ENCODE results near the gene NXPH3.

Gene NXPH3

GRCh38 chr17:49582055-49582722, 6.5 kb downstream of the NXPH3 start:
- Histone ChIP-seq H3K4me1 (ENCODE audit: low read length) (no peaks in the 10 kb centered on the region), H3K27ac (ENCODE audit: low read length) (no peak overlapping the region), H2AFZ (ENCODE audit: low read length) (no peak overlapping the region), H3K27me3 (replicated peaks; ENCODE audit: insufficient read depth, low read length) (peaks cover 9% of the 10 kb centered on the region), H3K9me2 (replicated peaks; ENCODE audit: insufficient read depth, low read length) (no peaks in the 10 kb centered on the region), H3K4me2 (ENCODE audit: low read depth, low read length) (no peak overlapping the region), H3K4me3 (ENCODE audit: low read length) (no peak overlapping the region), H3K36me3 (replicated peaks; ENCODE audit: insufficient read depth, low read length) (no peaks in the 10 kb centered on the region), H3F3A (ENCODE audit: insufficient read depth, low read length) (no peaks in the 10 kb centered on the region; the same call in 1 of the 2 replicates), H3K79me2 (ENCODE audit: low read length) (no peaks in the 10 kb centered on the region), H3K9ac (ENCODE audit: low read length) (no peak overlapping the region), H4K20me1 (ENCODE audit: insufficient read depth, low read length) (no peaks in the 10 kb centered on the region), H3K9me3 (replicated peaks; ENCODE audit: insufficient read depth, low read length) (no peaks in the 10 kb centered on the region)
- no peak for TF ChIP-seq EZH2phosphoT487 (IDR thresholded peaks at IDR 0.05; ENCODE audit: low read length)
- no peak for TF ChIP-seq CTCF (IDR thresholded peaks at IDR 0.05; ENCODE audit: low read length)
- DNase-seq, result no peak

GRCh38 chr17:49582789-49583188, 7.1 kb downstream of the NXPH3 start:
- H3K9ac ChIP-seq (ENCODE audit: low read length), result no peak overlapping the region
- H3K4me1 ChIP-seq (ENCODE audit: low read length), result no peaks in the 10 kb centered on the region
- no peaks in the 10 kb centered on the region for H3K9me3 ChIP-seq (replicated peaks; ENCODE audit: insufficient read depth, low read length)
- H2AFZ ChIP-seq (ENCODE audit: low read length), result no peak overlapping the region
- H3K4me2 ChIP-seq (ENCODE audit: low read depth, low read length), result no peak overlapping the region
- H3F3A ChIP-seq (ENCODE audit: insufficient read depth, low read length), result no peaks in the 10 kb centered on the region; the same call in 1 of the 2 replicates
- TF ChIP-seq EZH2phosphoT487 (IDR thresholded peaks at IDR 0.05; ENCODE audit: low read length) (no peak), EZH2 (optimal IDR thresholded peaks at IDR 0.05; ENCODE audit: low read depth, low read length) (no peak), CTCF (IDR thresholded peaks at IDR 0.05; ENCODE audit: low read length) (no peak)
- no peaks in the 10 kb centered on the region for H3K9me2 ChIP-seq (replicated peaks; ENCODE audit: insufficient read depth, low read length)
- no peak overlapping the region for H3K27ac ChIP-seq (ENCODE audit: low read length)
- no peaks in the 10 kb centered on the region for H3K36me3 ChIP-seq (replicated peaks; ENCODE audit: insufficient read depth, low read length)
- no peaks in the 10 kb centered on the region for H3K79me2 ChIP-seq (ENCODE audit: low read length)
- H3K4me3 ChIP-seq (ENCODE audit: low read length), result no peak overlapping the region
- no peak for DNase-seq
- H3K27me3 ChIP-seq (replicated peaks; ENCODE audit: insufficient read depth, low read length), result peaks cover 3% of the 10 kb centered on the region; the same call in 1 of the 2 replicates
- H4K20me1 ChIP-seq (ENCODE audit: insufficient read depth, low read length), result no peaks in the 10 kb centered on the region

- no peaks in the 10 kb centered on the region for H3K79me2 ChIP-seq (ENCODE audit: low read length)
- no peaks in the 10 kb centered on the region for H3K4me1 ChIP-seq (ENCODE audit: low read length)
- no peak overlapping the region for H3K9ac ChIP-seq (ENCODE audit: low read length)
Measured at GRCh38 chr17:49583226-49583625, 7.6 kb downstream of the NXPH3 start.

More at GRCh38 chr17:49583226-49583625, 7.6 kb downstream of the NXPH3 start:
- no peak overlapping the region for H3K4me3 ChIP-seq (ENCODE audit: low read length)
- no peaks in the 10 kb centered on the region for H3K27me3 ChIP-seq (replicated peaks; ENCODE audit: insufficient read depth, low read length)
- no peak for TF ChIP-seq CTCF (IDR thresholded peaks at IDR 0.05; ENCODE audit: low read length)
- no peak for TF ChIP-seq EZH2phosphoT487 (IDR thresholded peaks at IDR 0.05; ENCODE audit: low read length)
- TF ChIP-seq EZH2 (optimal IDR thresholded peaks at IDR 0.05; ENCODE audit: low read depth, low read length), result no peak
- no peaks in the 10 kb centered on the region; the same call in 1 of the 2 replicates for H3F3A ChIP-seq (ENCODE audit: insufficient read depth, low read length)
- H3K9me3 ChIP-seq (replicated peaks; ENCODE audit: insufficient read depth, low read length), result no peaks in the 10 kb centered on the region
- H3K27ac ChIP-seq (ENCODE audit: low read length), result no peak overlapping the region
- H3K4me2 ChIP-seq (ENCODE audit: low read depth, low read length), result no peak overlapping the region
- H3K36me3 ChIP-seq (replicated peaks; ENCODE audit: insufficient read depth, low read length), result no peaks in the 10 kb centered on the region
- no peaks in the 10 kb centered on the region for H4K20me1 ChIP-seq (ENCODE audit: insufficient read depth, low read length)
- no peak overlapping the region for H2AFZ ChIP-seq (ENCODE audit: low read length)
- no peaks in the 10 kb centered on the region for H3K9me2 ChIP-seq (replicated peaks; ENCODE audit: insufficient read depth, low read length)
- no peak for DNase-seq
